ENCODE results near the gene MAP3K21.

Gene MAP3K21

GRCh38 chr1:233373226-233373625, 45.7 kb downstream of the MAP3K21 start:
- Histone ChIP-seq H3K27ac (ENCODE audit: poor library complexity, severe bottlenecking) (no peak overlapping the region), H3K4me1 (ENCODE audit: insufficient read depth, poor library complexity, severe bottlenecking) (no peaks in the 10 kb centered on the region), H3K27me3 (ENCODE audit: insufficient read depth, poor library complexity, severe bottlenecking) (no peaks in the 10 kb centered on the region), H3K4me3 (ENCODE audit: severe bottlenecking) (no peak overlapping the region), H3K9me3 (ENCODE audit: severe bottlenecking) (no peaks in the 10 kb centered on the region), H3K36me3 (ENCODE audit: low read depth) (no peaks in the 10 kb centered on the region)
- no peak for TF ChIP-seq CTCF (IDR thresholded peaks at IDR 0.05; ENCODE audit: poor library complexity, severe bottlenecking)
- DNase-seq (ENCODE audit: low spot score) (no peak), ATAC-seq (ENCODE audit: low read depth) (no peak)

GRCh38 chr1:233375653-233376052, 48.1 kb downstream of the MAP3K21 start:
- no peak for ATAC-seq (ENCODE audit: low read depth)

GRCh38 chr1:233376382-233377110, 49.0 kb downstream of the MAP3K21 start:
- ATAC-seq (ENCODE audit: low read depth) (no peak), DNase-seq (ENCODE audit: low spot score) (no peak)
- no peaks in the 10 kb centered on the region for H3K9me3 ChIP-seq (ENCODE audit: severe bottlenecking)
- no peak overlapping the region for H3K27ac ChIP-seq (ENCODE audit: poor library complexity, severe bottlenecking)
- TF ChIP-seq CTCF (IDR thresholded peaks at IDR 0.05; ENCODE audit: poor library complexity, severe bottlenecking), result no peak
- no peaks in the 10 kb centered on the region for H3K4me1 ChIP-seq (ENCODE audit: insufficient read depth, poor library complexity, severe bottlenecking)
- H3K27me3 ChIP-seq (ENCODE audit: insufficient read depth, poor library complexity, severe bottlenecking), result no peaks in the 10 kb centered on the region
- no peak overlapping the region for H3K4me3 ChIP-seq (ENCODE audit: severe bottlenecking)
- H3K36me3 ChIP-seq (ENCODE audit: low read depth), result peaks cover 6% of the 10 kb centered on the region; the same call in 1 of the 2 replicates

More at GRCh38 chr1:233375653-233376052, 48.1 kb downstream of the MAP3K21 start:
- no peak overlapping the region for H3K27ac ChIP-seq (ENCODE audit: poor library complexity, severe bottlenecking)
- TF ChIP-seq CTCF (IDR thresholded peaks at IDR 0.05; ENCODE audit: poor library complexity, severe bottlenecking), result no peak
- no peak overlapping the region for H3K4me3 ChIP-seq (ENCODE audit: severe bottlenecking)
- H3K4me1 ChIP-seq (ENCODE audit: insufficient read depth, poor library complexity, severe bottlenecking), result no peaks in the 10 kb centered on the region
- no peaks in the 10 kb centered on the region for H3K27me3 ChIP-seq (ENCODE audit: insufficient read depth, poor library complexity, severe bottlenecking)
- peaks cover 6% of the 10 kb centered on the region; the same call in 1 of the 2 replicates for H3K36me3 ChIP-seq (ENCODE audit: low read depth)
- no peak for DNase-seq (ENCODE audit: low spot score)
- no peaks in the 10 kb centered on the region for H3K9me3 ChIP-seq (ENCODE audit: severe bottlenecking)

GRCh38 chr1:233379869-233380438, 52.4 kb downstream of the MAP3K21 start:
- Histone ChIP-seq H3K27ac (ENCODE audit: poor library complexity, severe bottlenecking) (no peak overlapping the region), H3K27me3 (ENCODE audit: insufficient read depth, poor library complexity, severe bottlenecking) (no peaks in the 10 kb centered on the region), H3K4me3 (ENCODE audit: severe bottlenecking) (no peak overlapping the region), H3K9me3 (ENCODE audit: severe bottlenecking) (no peaks in the 10 kb centered on the region), H3K36me3 (ENCODE audit: low read depth) (peaks cover 11% of the 10 kb centered on the region; the same call in 1 of the 2 replicates), H3K4me1 (ENCODE audit: insufficient read depth, poor library complexity, severe bottlenecking) (no peaks in the 10 kb centered on the region)
- no peak for DNase-seq (ENCODE audit: low spot score)
- TF ChIP-seq CTCF (IDR thresholded peaks at IDR 0.05; ENCODE audit: poor library complexity, severe bottlenecking), result no peak
- ATAC-seq (ENCODE audit: low read depth), result no peak

- no peaks in the 10 kb centered on the region for H3K4me1 ChIP-seq (ENCODE audit: insufficient read depth, poor library complexity, severe bottlenecking)
- no peaks in the 10 kb centered on the region for H3K9me3 ChIP-seq (ENCODE audit: severe bottlenecking)
- no peaks in the 10 kb centered on the region for H3K27me3 ChIP-seq (ENCODE audit: insufficient read depth, poor library complexity, severe bottlenecking)
- H3K36me3 ChIP-seq (ENCODE audit: low read depth), result peaks cover 11% of the 10 kb centered on the region; the same call in 1 of the 2 replicates
- no peak for DNase-seq (ENCODE audit: low spot score)
- no peak for TF ChIP-seq CTCF (IDR thresholded peaks at IDR 0.05; ENCODE audit: poor library complexity, severe bottlenecking)
- H3K4me3 ChIP-seq (ENCODE audit: severe bottlenecking), result no peak overlapping the region
- H3K27ac ChIP-seq (ENCODE audit: poor library complexity, severe bottlenecking), result no peak overlapping the region
- no peak for ATAC-seq (ENCODE audit: low read depth)
Measured at GRCh38 chr1:233381806-233382205, 54.3 kb downstream of the MAP3K21 start.

Data from RWPE2 (cell line).